ENCODE results near the gene INSM1. TPM values are rescaled to one million over a fixed set of nuclear protein-coding genes. Genes with fewer than 3 reads are reported as not detected.

INSM1 gene
- total RNA-seq, 1 experiment from 2014 or later: not detected

DNA sequence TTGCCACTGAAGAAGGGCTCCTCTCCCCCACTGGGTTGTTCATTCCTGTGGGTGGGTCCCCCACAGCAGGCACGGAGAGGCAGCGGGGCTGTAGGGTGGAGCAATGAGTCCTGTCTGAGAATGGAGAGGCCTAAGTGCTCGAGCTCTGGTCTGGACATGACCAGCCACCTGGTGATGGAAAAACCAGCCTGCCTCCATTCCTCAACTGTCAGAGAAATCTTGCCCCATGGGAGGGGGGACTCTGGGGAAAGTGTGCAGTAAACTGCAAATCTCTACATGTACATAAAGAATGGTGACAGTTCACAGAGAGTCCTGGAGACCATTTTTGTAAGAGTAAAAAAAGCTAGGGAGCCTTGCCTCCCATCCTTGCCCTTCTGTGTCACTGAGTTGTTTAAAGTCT lies 34.1 kb downstream of the INSM1 start:
- Histone ChIP-seq H3K4me3 (no peak overlapping the region), H3K9me3 (ENCODE audit: insufficient read depth, low read depth) (no peaks in the 10 kb centered on the region), H3K9me2 (ENCODE audit: insufficient read depth) (no peaks in the 10 kb centered on the region), H3F3A (ENCODE audit: insufficient read depth, low read depth) (no peaks in the 10 kb centered on the region), H2AFZ (no peak overlapping the region), H3K27me3 (ENCODE audit: insufficient read depth, low read depth) (no peaks in the 10 kb centered on the region), H3K4me2 (no peak overlapping the region), H3K36me3 (ENCODE audit: low read depth) (no peaks in the 10 kb centered on the region), H4K20me1 (ENCODE audit: insufficient read depth) (no peaks in the 10 kb centered on the region), H3K4me1 (replicated peaks; ENCODE audit: insufficient read depth) (no peaks in the 10 kb centered on the region), H3K27ac (no peak overlapping the region), H3K79me2 (ENCODE audit: low read depth) (no peaks in the 10 kb centered on the region)
- BruUV-seq (replicated peaks): no TSS peak
- ChIA-PET CTCF (no interaction called here), POLR2A (ENCODE audit: unreplicated experiment) (no interaction called here)
- intact Hi-C loops (cut with micrococcal nuclease; ENCODE audit: unreplicated experiment): no loop called here
- no peak for TF ChIP-seq EZH2 (IDR thresholded peaks at IDR 0.05; ENCODE audit: low read depth)
- TF ChIP-seq, protein P1, sequence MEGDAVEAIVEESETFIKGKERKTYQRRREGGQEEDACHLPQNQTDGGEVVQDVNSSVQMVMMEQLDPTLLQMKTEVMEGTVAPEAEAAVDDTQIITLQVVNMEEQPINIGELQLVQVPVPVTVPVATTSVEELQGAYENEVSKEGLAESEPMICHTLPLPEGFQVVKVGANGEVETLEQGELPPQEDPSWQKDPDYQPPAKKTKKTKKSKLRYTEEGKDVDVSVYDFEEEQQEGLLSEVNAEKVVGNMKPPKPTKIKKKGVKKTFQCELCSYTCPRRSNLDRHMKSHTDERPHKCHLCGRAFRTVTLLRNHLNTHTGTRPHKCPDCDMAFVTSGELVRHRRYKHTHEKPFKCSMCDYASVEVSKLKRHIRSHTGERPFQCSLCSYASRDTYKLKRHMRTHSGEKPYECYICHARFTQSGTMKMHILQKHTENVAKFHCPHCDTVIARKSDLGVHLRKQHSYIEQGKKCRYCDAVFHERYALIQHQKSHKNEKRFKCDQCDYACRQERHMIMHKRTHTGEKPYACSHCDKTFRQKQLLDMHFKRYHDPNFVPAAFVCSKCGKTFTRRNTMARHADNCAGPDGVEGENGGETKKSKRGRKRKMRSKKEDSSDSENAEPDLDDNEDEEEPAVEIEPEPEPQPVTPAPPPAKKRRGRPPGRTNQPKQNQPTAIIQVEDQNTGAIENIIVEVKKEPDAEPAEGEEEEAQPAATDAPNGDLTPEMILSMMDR (conservative IDR thresholded peaks at IDR 0.05): no peak
- DNase-seq: no peak

DNA sequence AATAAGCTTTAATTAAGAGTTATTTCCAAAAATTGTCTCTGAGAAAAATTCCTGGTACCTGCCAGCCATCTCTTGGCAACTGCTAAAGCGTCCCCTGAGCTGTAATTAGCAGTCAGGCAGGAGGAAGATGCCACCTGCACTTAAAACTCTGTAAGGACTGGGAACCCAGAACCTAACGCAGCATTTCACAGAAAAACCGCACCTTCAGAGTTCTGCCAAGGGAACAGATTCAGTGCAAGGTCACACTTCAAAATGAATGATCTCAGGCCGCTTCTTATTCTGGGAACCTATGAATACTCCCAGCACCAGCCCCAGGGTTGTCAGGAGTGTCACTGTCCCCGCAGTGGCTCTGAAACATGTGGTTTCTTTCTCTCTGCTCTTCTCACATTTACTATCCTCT lies 36.7 kb downstream of the INSM1 start:
- Histone ChIP-seq H3K27ac (no peak overlapping the region), H3K27me3 (ENCODE audit: insufficient read depth, low read depth) (no peaks in the 10 kb centered on the region), H3K36me3 (ENCODE audit: low read depth) (no peaks in the 10 kb centered on the region), H3K4me2 (no peak overlapping the region), H3K79me2 (ENCODE audit: low read depth) (no peaks in the 10 kb centered on the region), H2AFZ (no peak overlapping the region), H3K4me1 (replicated peaks; ENCODE audit: insufficient read depth) (no peaks in the 10 kb centered on the region), H3K4me3 (no peak overlapping the region), H3K9me2 (ENCODE audit: insufficient read depth) (no peaks in the 10 kb centered on the region), H4K20me1 (ENCODE audit: insufficient read depth) (no peaks in the 10 kb centered on the region), H3K9me3 (ENCODE audit: insufficient read depth, low read depth) (no peaks in the 10 kb centered on the region), H3F3A (ENCODE audit: insufficient read depth, low read depth) (no peaks in the 10 kb centered on the region)
- POLR2A ChIA-PET (ENCODE audit: unreplicated experiment): no interaction called here
- BruUV-seq (replicated peaks): no TSS peak
- intact Hi-C loops (cut with micrococcal nuclease; ENCODE audit: unreplicated experiment): no loop called here
- TF ChIP-seq, protein P1 (conservative IDR thresholded peaks at IDR 0.05): no peak
- no peak for TF ChIP-seq EZH2 (IDR thresholded peaks at IDR 0.05; ENCODE audit: low read depth)
- DNase-seq: no peak
- CTCF ChIA-PET: no interaction called here

DNA sequence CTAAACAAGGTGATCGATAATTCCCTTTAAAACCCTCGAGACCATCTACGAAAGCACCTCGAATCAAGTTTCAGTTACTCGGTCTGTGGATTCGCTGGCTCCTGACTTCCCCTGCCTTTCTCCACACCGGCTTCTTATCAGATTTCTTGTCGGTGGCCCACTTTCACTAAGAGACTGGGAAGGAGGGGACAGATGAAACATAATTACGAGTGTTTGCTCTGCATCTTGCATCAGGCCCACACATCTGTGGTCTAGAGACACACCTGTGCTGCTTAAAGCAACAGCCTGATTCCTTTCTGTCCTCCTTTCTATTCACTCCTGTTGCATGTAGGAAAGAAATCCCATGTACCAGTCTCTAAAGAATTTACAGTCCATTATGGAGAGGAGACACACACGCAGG lies 37.7 kb downstream of the INSM1 start:
- Histone ChIP-seq H3K79me2 (ENCODE audit: low read depth) (no peaks in the 10 kb centered on the region), H2AFZ (no peak overlapping the region), H3K27me3 (ENCODE audit: insufficient read depth, low read depth) (no peaks in the 10 kb centered on the region), H3K4me1 (replicated peaks; ENCODE audit: insufficient read depth) (no peaks in the 10 kb centered on the region), H3K9me2 (ENCODE audit: insufficient read depth) (no peaks in the 10 kb centered on the region), H3K4me3 (no peak overlapping the region), H3F3A (ENCODE audit: insufficient read depth, low read depth) (no peaks in the 10 kb centered on the region), H3K36me3 (ENCODE audit: low read depth) (no peaks in the 10 kb centered on the region), H3K27ac (no peak overlapping the region), H3K4me2 (no peak overlapping the region), H3K9me3 (ENCODE audit: insufficient read depth, low read depth) (no peaks in the 10 kb centered on the region), H4K20me1 (ENCODE audit: insufficient read depth) (no peaks in the 10 kb centered on the region)
- TF ChIP-seq, protein P1 (conservative IDR thresholded peaks at IDR 0.05): no peak
- TF ChIP-seq EZH2 (IDR thresholded peaks at IDR 0.05; ENCODE audit: low read depth): no peak
- ChIA-PET POLR2A (ENCODE audit: unreplicated experiment) (no interaction called here), CTCF (no interaction called here)
- DNase-seq: no peak
- BruUV-seq (replicated peaks): no TSS peak
- intact Hi-C loops (cut with micrococcal nuclease; ENCODE audit: unreplicated experiment): no loop called here
